GM18526 (cell line): ENCODE measurements around the gene PLOD3.

Experiments
- POLR2A ChIP-seq: IDR thresholded peaks from 3 replicates; pipeline ENCODE4 v1.6.1; 2011; ENCODE audit not compliant: insufficient read length; ENCODE audit errors: extremely low read depth

PLOD3 gene

DNA sequence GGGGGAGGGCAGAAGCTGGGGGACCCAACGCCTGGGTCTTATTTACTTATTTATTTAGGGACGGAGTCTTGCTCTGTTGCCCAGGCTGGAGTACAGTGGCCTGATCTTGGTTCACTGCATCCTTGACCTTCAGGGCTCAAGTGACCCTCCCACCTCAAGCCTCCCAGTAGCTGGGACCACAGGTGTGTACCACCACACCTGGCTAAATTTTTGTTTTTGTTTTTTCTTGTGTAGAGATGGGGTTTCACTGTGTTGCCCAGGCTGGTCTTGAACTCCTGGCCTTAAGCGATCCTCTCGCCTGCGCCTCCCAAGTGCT is 14.8 kb downstream of the PLOD3 start:
- no peak for TF ChIP-seq POLR2A

DNA sequence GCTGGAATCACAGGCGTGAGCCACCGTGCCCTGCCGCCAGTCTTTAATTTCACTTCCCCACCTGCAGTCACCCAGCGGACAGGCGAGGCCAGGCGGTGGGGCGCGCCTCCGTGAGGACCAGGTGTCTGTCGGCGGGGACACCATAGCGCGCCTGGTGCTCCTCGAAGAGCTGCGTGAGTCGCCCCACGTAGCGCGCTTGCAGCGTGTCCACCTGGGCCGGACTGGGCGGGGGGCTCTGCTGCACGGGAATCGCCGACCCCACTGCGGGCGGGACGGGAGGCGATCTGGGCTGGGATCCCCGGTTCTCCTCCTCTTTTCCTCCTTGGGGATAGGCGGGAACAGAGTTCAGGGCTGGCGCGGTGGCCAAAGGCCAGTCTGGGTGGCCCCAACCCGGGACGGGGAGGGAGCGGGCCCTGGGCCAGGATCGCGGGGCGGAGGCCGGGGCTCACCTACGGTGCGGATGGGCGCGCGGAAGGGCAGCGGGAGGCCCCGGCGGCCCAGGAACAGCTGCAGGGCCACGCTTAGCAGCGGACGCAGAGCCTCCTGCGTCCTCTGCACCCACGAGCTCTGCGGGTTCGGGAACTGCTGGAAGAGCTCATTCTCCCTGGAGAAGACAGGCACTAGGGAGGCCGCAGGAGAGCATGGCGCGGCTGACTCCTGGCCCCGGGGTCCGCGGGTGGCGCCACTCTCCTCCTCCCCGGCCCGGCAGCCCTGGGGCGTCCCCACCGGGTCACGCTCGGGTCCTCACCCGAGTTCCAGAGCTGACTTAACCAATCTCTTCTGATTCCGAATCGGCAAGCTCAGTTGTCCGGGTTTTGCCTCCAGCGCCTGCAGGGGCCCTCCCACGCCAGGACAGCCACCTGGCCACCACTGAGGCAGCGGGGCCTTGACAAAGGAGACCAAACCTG is 15.4 kb downstream of the PLOD3 start:
- TF ChIP-seq POLR2A, result no peak

DNA sequence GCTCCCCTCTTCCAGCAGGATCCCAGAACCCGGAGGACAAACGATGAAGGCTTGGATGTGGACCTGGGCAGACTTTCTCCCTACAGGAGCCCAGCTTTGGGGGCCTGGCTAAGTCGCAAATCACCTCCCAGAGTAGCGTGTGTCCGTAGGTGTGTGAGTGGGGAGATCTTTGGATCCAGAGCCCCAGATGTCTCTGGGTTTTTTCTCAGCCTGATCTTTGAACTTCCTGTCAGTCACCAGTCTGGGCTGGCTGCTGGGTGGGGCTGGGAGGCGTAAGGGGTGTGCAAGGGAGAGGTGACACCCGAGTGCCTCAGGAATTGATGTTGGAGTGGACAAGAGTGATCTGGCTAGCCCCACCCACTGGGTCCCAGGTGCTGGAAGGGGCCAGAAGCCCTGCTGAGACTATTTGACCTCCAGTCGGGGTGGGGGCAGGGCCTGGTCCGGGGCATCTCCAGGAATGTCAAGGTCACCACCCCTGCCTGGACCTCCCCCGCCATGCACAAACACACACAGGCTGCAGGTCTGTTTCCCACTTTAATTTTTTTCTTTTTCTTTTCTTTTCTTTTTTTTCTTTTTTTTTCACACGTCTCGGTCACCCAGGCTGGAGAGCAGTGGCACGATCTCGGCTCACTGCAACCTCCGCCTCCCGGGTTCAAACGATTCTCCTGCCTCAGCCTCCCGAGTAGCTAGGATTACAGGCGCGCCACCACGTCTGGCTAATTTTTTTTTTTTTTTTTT is 16.4 kb downstream of the PLOD3 start, which contains the start of gene MOGAT3:
TSS of gene MOGAT3 (minus strand) at position 175 of the 738 bp plus-strand sequence. CDS start 182 bp downstream, outside the sequence.
- TF ChIP-seq POLR2A, result no peak

GRCh38 chr7:101200504-101200861 is 16.9 kb downstream of the PLOD3 start:
- TF ChIP-seq POLR2A, result no peak

DNA sequence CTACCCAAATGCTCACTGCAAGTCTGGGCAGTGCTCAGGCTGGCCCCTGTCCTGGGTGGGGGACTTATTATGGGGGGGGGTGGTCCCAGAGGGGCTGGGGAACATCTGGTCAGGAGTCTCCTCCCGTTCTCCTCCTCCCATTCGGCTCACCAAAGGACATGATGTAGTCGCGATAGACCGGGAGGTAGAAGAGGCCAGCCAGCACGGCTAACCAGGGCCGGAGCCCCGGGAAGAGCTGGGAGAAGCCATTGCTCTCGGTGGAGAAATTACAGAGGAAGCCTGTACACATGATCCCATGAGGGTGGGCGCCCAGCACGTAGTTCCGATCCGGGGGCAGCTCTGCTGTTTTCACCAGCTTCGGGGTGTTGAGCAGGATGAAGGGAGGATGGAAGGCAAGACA is 18.9 kb downstream of the PLOD3 start:
- TF ChIP-seq POLR2A, result no peak

DNA sequence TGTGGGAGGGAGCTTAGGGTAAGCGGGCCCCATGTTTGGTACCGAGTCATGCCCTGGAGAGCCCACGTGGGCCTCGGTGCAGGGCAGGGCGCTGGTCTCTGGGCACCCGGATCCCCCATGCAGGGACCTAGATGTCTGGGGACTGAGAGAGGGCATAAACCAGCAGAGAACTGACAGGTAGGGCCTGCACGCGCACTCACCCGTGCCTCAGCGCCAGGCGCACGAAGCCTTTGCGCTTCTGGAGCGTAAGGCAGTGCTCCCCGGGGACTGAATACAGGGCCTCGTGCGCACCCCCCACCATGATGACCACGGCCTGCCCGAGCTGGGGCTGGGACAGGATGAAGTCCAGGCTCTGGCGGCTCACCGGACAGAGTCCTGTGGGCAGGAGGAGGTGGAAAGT is 19.4 kb downstream of the PLOD3 start:
- no peak for TF ChIP-seq POLR2A

GRCh38 chr7:101195884-101196283 is 21.5 kb downstream of the PLOD3 start:
- no peak for TF ChIP-seq POLR2A

DNA sequence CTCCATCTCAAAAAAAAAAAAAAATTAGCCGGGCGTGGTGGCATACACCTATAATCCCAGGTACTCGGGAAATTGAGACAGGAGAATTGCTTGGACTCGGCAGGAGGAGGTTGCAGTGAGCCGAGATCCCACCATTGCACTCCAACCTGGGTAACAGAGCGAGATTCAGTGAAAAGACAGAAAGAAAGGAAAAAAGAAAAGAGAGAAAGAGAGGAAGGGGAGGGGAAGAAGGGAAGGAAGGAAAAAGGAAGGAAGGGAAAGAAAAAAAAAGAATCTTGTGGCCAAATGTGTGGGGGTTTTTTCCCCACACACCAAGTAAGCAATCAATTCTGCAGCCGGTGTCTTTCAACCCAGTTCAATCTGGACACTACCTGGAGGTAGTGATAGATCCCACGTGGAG is 28.3 kb downstream of the PLOD3 start:
- no peak for TF ChIP-seq POLR2A

- no peak for TF ChIP-seq POLR2A
Observed at GRCh38 chr7:101186844-101187428, 30.4 kb downstream of the PLOD3 start.

DNA sequence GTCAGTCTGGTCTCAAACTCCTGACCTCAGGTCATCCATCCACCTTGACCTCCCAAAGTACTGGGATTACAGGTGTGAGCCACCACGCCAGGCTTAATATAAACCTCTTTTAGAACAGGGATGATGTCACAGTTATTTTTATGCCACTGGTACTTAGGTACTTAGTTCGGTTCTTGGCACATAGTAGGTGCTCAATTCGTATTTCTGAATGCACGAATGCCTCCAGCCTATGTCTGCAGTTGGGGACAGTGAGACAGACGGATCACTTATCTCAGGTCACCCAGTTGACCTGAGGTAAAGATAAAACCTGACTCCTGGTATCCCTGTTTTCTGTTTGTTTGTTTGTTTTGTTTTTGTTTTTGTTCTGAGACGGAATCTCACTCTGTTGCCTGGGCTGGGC is 31.2 kb downstream of the PLOD3 start:
- no peak for TF ChIP-seq POLR2A

- no peak for TF ChIP-seq POLR2A
Observed at GRCh38 chr7:101185258-101185839, 32.0 kb downstream of the PLOD3 start.

GRCh38 chr7:101180130-101180755 is 37.1 kb downstream of the PLOD3 start, which contains the start of gene NAT16:
Gene NAT16, minus strand, starts transcription at chr7:101180293. Its CDS starts 5,486 bp downstream, at chr7:101174807.
- TF ChIP-seq POLR2A, result no peak

DNA sequence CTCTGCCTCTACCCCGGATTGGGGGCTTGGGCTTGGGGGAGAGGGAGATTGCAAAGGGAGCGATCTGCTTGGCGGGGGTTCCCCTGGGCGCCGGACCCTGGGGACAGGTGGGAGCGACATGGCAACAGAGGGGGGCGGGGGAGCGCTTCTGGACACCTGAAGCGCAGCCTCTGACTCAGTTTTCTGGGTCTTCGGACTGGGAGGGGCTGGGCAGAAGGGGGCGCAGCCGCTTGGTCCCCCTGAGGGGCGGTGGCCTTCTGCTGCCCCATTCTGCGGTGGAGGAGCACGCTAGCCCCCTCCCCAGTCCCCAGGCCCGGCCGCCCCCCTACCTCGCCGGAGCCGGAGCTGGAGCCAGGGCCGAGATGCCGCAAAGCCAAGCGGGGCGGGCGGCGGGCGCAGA is 37.7 kb downstream of the PLOD3 start:
- TF ChIP-seq POLR2A, result no peak

DNA sequence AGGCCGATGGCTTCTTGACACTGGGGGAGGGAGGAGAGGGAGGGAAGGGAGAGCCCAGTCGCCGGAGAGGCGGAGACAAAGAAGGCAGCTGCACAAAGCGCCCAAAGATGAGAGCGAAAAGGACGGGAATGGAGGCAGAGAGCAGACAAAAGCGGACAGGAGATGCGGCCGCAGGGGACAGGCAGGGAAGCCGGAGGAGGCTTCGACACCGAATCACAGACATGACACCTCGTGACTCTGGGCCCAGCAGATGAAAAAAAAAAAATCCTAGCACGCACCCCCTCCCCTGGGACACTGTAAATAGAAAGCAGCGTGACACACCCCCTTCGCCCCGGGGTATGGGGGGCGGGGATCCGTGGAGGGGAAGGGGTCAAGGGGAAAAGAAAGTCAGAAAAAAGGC is 38.3 kb downstream of the PLOD3 start:
- TF ChIP-seq POLR2A, result no peak

DNA sequence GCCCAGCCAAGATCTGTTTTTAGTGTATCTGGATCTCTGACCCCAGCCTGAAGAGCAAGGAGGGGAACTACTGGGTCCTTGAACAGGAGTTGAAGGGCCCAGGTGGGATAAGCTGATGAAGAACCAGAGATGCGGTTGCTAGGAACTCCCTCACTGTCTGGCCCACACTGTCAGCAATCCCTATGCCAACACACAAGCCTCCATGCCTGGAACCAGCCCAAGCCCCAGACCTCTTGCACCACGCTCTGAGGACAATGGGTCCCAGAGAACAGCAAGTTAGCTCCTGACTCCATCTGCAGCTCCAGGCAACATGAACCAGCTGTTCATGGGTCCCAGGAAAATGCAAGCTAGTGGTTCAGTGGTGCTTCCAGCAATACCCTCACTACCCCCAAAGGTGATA is 39.7 kb downstream of the PLOD3 start:
- TF ChIP-seq POLR2A, result no peak

DNA sequence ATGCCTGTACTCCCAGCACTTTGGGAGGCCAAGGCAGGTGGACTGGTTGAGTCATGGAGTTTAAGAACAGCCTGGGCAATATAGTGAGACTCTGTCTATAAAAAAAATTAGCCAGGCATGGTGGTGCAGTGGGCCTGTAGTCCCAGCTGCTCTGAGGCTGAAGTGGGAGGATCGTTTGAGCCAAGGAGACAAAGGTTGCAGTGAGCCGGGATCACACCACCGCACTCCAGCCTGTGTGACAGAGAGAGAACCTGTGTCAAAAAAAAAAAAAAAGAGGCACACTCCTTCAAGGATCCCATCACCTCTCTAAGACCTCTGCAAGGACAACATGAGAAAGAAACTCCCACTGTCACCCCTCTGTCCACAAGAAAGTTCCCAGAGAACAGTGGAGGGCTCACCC is 41.7 kb downstream of the PLOD3 start:
- TF ChIP-seq POLR2A, result no peak
